K562 (cell line): Measurements from ENCODE around the gene F11R.

ENCODE experiments used
- ASH1L ChIP-seq: fragments of 450-650 bp; IDR thresholded peaks from 2 replicates; pipeline ENCODE4 v1.6.1; 2018; ENCODE audit warnings: borderline replicate concordance, mild to moderate bottlenecking, low read depth; ENCODE audit not compliant: partially characterized antibody
- ATF2 ChIP-seq: sonication (generic); formaldehyde crosslinking; IDR thresholded peaks from 2 replicates; pipeline ENCODE4 v1.8.1; 2022; ENCODE audit warnings: missing genetic modification reagents
- CTCF ChIP-seq, 3 experiments: IDR thresholded peaks in 2 of 3; conservative IDR thresholded peaks in 1 of 3; 2 replicates each; pipeline ENCODE4 v1.5.1; 2011 to 2012; ENCODE audit warnings: low read length in 3 of 3, mild to moderate bottlenecking in 3 of 3, control low read depth in 2 of 3, improper control_type of control experiment in 1 of 3, inconsistent platforms in 1 of 3, low read depth in 1 of 3, mixed read lengths in 1 of 3, moderate library complexity in 1 of 3; ENCODE audit not compliant: insufficient read depth in 2 of 3
- EZH2 ChIP-seq: IDR thresholded peaks from 2 replicates; pipeline ENCODE4 v1.6.1; 2012; ENCODE audit warnings: low read depth, mild to moderate bottlenecking, inconsistent platforms, low read length, borderline replicate concordance
- KDM4B ChIP-seq, 2 experiments: fragments of 450-650 bp in 1 of 2; sonication (generic) in 1 of 2; IDR thresholded peaks; 2 replicates each; pipeline ENCODE4 v1.6.1; 2016 to 2017; ENCODE audit warnings: borderline replicate concordance in 2 of 2, antibody characterized with exemption in 1 of 2, low read depth in 1 of 2, mild to moderate bottlenecking in 1 of 2
- TFAM ChIP-seq: fragments of 250-450 bp; sonication (Bioruptor Pico); conservative IDR thresholded peaks from 2 replicates; pipeline ENCODE4 v1.5.0; 2021; ENCODE audit warnings: mild to moderate bottlenecking, moderate library complexity
- ZBTB12 ChIP-seq: fragments of 250-450 bp; sonication (Bioruptor Pico); IDR thresholded peaks from 2 replicates; pipeline ENCODE4 v1.4.0; 2020
- ZNF274 ChIP-seq: IDR thresholded peaks from 2 replicates; pipeline ENCODE4 v1.6.1; 2011; ENCODE audit warnings: low read depth, mild to moderate bottlenecking, low read length, moderate library complexity, borderline replicate concordance

GRCh38 chr1:161066694-161067093 lies 45.7 kb upstream of the F11R start:
- no peak for TF ChIP-seq CTCF (IDR thresholded peaks at IDR 0.05 in 2 of 3, conservative IDR thresholded peaks at IDR 0.05 in 1 of 3; ENCODE audit: insufficient read depth in 2 of 3, low read depth in 1 of 3, low read length in 3 of 3)
- TF ChIP-seq TFAM (CRISPR knock-in tag) = no peak
- no peak for TF ChIP-seq ZNF274
- no peak for TF ChIP-seq ASH1L
- no peak for TF ChIP-seq ZBTB12 (CRISPR knock-in tag)
- no peak for TF ChIP-seq ATF2
- no peak for TF ChIP-seq KDM4B (IDR thresholded peaks at IDR 0.05; ENCODE audit: borderline replicate concordance in 2 of 2, low read depth in 1 of 2)
- no peak for TF ChIP-seq EZH2
